Fibroblast of lung (primary cell): ENCODE data around the gene GLB1L. TPM values are rescaled to one million over a fixed set of nuclear protein-coding genes. Genes with fewer than 3 reads are reported as not detected.

ENCODE experiments used
- DNase-seq, 2 donors: peaks; one replicate each; pipeline versions ENCODE4 v3.0.0 to v3.0.0-alpha.2; 2010; ENCODE audit warnings: low read depth in 2 of 2
- H2AFZ ChIP-seq: 2 replicates; pipeline ENCODE4 v1.5.1; 2012; ENCODE audit warnings: low read length, control low read depth, inconsistent platforms
- H3K27ac ChIP-seq: 2 replicates; pipeline ENCODE4 v1.5.1; 2011; ENCODE audit warnings: low read length, control low read depth; ENCODE audit not compliant: insufficient read depth
- H3K27me3 ChIP-seq: 2 replicates; pipeline ENCODE4 v1.5.1; 2011; ENCODE audit warnings: mild to moderate bottlenecking, low read length; ENCODE audit not compliant: control insufficient read depth, insufficient read depth
- H3K36me3 ChIP-seq: 2 replicates; pipeline ENCODE4 v1.5.1; 2011; ENCODE audit warnings: low read length; ENCODE audit not compliant: control insufficient read depth, insufficient read depth
- H3K4me1 ChIP-seq: 2 replicates; pipeline ENCODE4 v1.5.1; 2011; ENCODE audit warnings: low read length; ENCODE audit not compliant: control insufficient read depth, insufficient read depth; ENCODE audit errors: extremely low read depth
- H3K4me2 ChIP-seq: 2 replicates; pipeline ENCODE4 v1.5.1; 2011; ENCODE audit warnings: low read length, control low read depth; ENCODE audit not compliant: insufficient read depth; ENCODE audit errors: extremely low read depth
- H3K4me3 ChIP-seq, 4 experiments: fragments of 200-600 bp in 1 of 4; sonication (generic) in 1 of 4; replicated peaks in 1 of 4; 2 replicates each; pipeline ENCODE4 v1.5.1; 2011 to 2016; ENCODE audit warnings: low read length in 4 of 4, low read depth in 3 of 4, mild to moderate bottlenecking in 3 of 4, control low read depth in 2 of 4, inconsistent platforms in 1 of 4, mixed read lengths in 1 of 4; ENCODE audit not compliant: insufficient read depth in 1 of 4; ENCODE audit errors: control extremely low read depth in 1 of 4
- H3K79me2 ChIP-seq: 2 replicates; pipeline ENCODE4 v1.5.1; 2012; ENCODE audit warnings: mild to moderate bottlenecking, low read length, inconsistent platforms; ENCODE audit not compliant: control insufficient read depth, insufficient read depth
- H3K9ac ChIP-seq: 2 replicates; pipeline ENCODE4 v1.5.1; 2011; ENCODE audit warnings: mild to moderate bottlenecking, low read length, control low read depth; ENCODE audit not compliant: insufficient read depth
- H3K9me3 ChIP-seq: 2 replicates; pipeline ENCODE4 v1.5.1; 2012; ENCODE audit warnings: low read depth, low read length; ENCODE audit not compliant: control insufficient read depth, insufficient read depth
- H4K20me1 ChIP-seq: 2 replicates; pipeline ENCODE4 v1.5.1; 2011; ENCODE audit warnings: low read length; ENCODE audit not compliant: control insufficient read depth, insufficient read depth; ENCODE audit errors: extremely low read depth
- CTCF ChIP-seq, 2 donors: IDR thresholded peaks in 1 of 2; conservative IDR thresholded peaks in 1 of 2; 1 replicate in 1 of 2; 2 replicates in 1 of 2; pipeline ENCODE4 v1.5.1; 2011 to 2012; ENCODE audit warnings: low read length in 2 of 2, control low read depth in 1 of 2, inconsistent platforms in 1 of 2, low read depth in 1 of 2, mild to moderate bottlenecking in 1 of 2
- EZH2 ChIP-seq: IDR thresholded peaks from 2 replicates; pipeline ENCODE4 v1.5.1; 2012; ENCODE audit warnings: low read length, control low read depth, mild to moderate bottlenecking; ENCODE audit errors: missing control alignments
- polyA plus RNA-seq, 2 donors: library from polyadenylated mRNA; depleted of rRNA in 1 of 2; stranded (reverse) in 1 of 2; unstranded in 1 of 2; fragments of >200 nt; gene quantifications; 2 replicates each; pipeline ENCODE4 v1.2.1, GENCODE V29; 2011 to 2012; ENCODE audit warnings: missing spikeins in 1 of 2
- total RNA-seq: library from RNA; depleted of rRNA; stranded (reverse); fragments of >200 nt; gene quantifications from 2 replicates; pipeline ENCODE4 v1.2.1, GENCODE V29; 2014

The GLB1L gene
- total and polyA plus RNA-seq, 2 donors (not counting 1 experiment from before 2014, with no cell fraction given), result 12.8 to 28.2 TPM

- Histone ChIP-seq H3K4me1 (peaks cover 2% of the 10 kb centered on the region), H2AFZ (peak overlapping the region; percentile 40), H3K79me2 (peaks cover 16% of the 10 kb centered on the region), H3K9ac (peak overlapping the region; percentile 91), H3K27me3 (no peaks in the 10 kb centered on the region), H3K4me3 (peak overlapping the region; percentile 59 to 89 (median 72)), H3K4me2 (peak overlapping the region; percentile 97), H3K27ac (peak overlapping the region; percentile 81), H3K9me3 (no peaks in the 10 kb centered on the region), H4K20me1 (no peaks in the 10 kb centered on the region), H3K36me3 (peaks cover 15% of the 10 kb centered on the region)
- TF ChIP-seq CTCF (conservative IDR thresholded peaks at IDR 0.05 in 1 of 2, IDR thresholded peaks at IDR 0.05 in 1 of 2; ENCODE audit: low read depth in 1 of 2, low read length in 2 of 2) (no peak), EZH2 (no peak)
- no peak for DNase-seq
Measured at GRCh38 chr2:219228911-219229304, 16.3 kb downstream of the GLB1L start.

- Histone ChIP-seq H3K27me3 (no peaks in the 10 kb centered on the region), H4K20me1 (no peaks in the 10 kb centered on the region), H2AFZ (no peak overlapping the region), H3K9ac (no peak overlapping the region), H3K79me2 (peaks cover 16% of the 10 kb centered on the region), H3K4me2 (peak overlapping the region; percentile 97), H3K4me3 (peak overlapping the region; percentile 59 to 89 (median 72)), H3K9me3 (no peaks in the 10 kb centered on the region), H3K4me1 (peaks cover 2% of the 10 kb centered on the region), H3K27ac (peak overlapping the region; percentile 81), H3K36me3 (peaks cover 18% of the 10 kb centered on the region)
- no peak for DNase-seq
- TF ChIP-seq CTCF (conservative IDR thresholded peaks at IDR 0.05 in 1 of 2, IDR thresholded peaks at IDR 0.05 in 1 of 2; ENCODE audit: low read depth in 1 of 2, low read length in 2 of 2) (no peak), EZH2 (no peak)
Measured at GRCh38 chr2:219228041-219228910, 17.0 kb downstream of the GLB1L start.

GRCh38 chr2:219225350-219225749 is 19.9 kb downstream of the GLB1L start:
- Histone ChIP-seq H3K4me2 (no peak overlapping the region), H3K9me3 (no peaks in the 10 kb centered on the region), H3K27me3 (no peaks in the 10 kb centered on the region), H3K4me3 (no peak overlapping the region), H3K4me1 (peaks cover under 1% of the 10 kb centered on the region), H2AFZ (no peak overlapping the region), H3K36me3 (peaks cover 17% of the 10 kb centered on the region), H3K79me2 (peaks cover 15% of the 10 kb centered on the region), H3K9ac (no peak overlapping the region), H3K27ac (no peak overlapping the region), H4K20me1 (no peaks in the 10 kb centered on the region)
- TF ChIP-seq EZH2 (no peak), CTCF (conservative IDR thresholded peaks at IDR 0.05 in 1 of 2, IDR thresholded peaks at IDR 0.05 in 1 of 2; ENCODE audit: low read depth in 1 of 2, low read length in 2 of 2) (no peak)
- no peak for DNase-seq
